IMR-90 (cell line): ENCODE measurements around the gene GPR142. TPM values are rescaled to one million over a fixed set of nuclear protein-coding genes. Genes with fewer than 3 reads are reported as not detected.

Experiments used
- ATAC-seq: fragments of 200-7000 bp; cut with Tn5 transposase; 2 replicates; pipeline ENCODE4 v1.9.1; 2020; ENCODE audit warnings: low read depth, mild to moderate bottlenecking, moderate library complexity
- BruUV-seq: library from RNA; stranded (reverse); fragments of 400-500 nt; replicated peaks from 2 replicates; lab custom pipeline; 2021; lab: Mats Ljungman, UMichigan
- CTCF ChIA-PET: fragments of 300-600 bp; formaldehyde crosslinking; extraction: SDS; loops from one replicate; lab custom pipeline; 2021; ENCODE audit warnings: antibody characterized with exemption; lab: Yijun Ruan, JAX
- POLR2A ChIA-PET: fragments of 300-600 bp; sonication (Branson Sonifier 250); formaldehyde crosslinking; loops from one replicate; lab custom pipeline; 2022; ENCODE audit warnings: antibody characterized with exemption; ENCODE audit not compliant: unreplicated experiment; lab: Charles Lee
- DNase-seq: peaks from one replicate; pipeline ENCODE4 v3.0.0; 2013
- H2AFZ ChIP-seq: replicated peaks from 2 replicates; pipeline ENCODE3; 2013; ENCODE audit warnings: low read length, mild to moderate bottlenecking; ENCODE audit not compliant: poor library complexity
- H2AK5ac ChIP-seq: 2 replicates; pipeline ENCODE4 v1.6.1; 2013; ENCODE audit warnings: low read depth, low read length, inconsistent platforms
- H2AK9ac ChIP-seq: replicated peaks from 2 replicates; pipeline ENCODE3; 2013; ENCODE audit warnings: mild to moderate bottlenecking, low read depth, low read length, moderate library complexity; ENCODE audit not compliant: poor library complexity
- H2BK120ac ChIP-seq: 2 replicates; pipeline ENCODE4 v1.6.1; 2013; ENCODE audit warnings: low read depth, low read length, inconsistent platforms
- H2BK15ac ChIP-seq: 3 replicates; pipeline ENCODE4 v1.6.1; 2013; ENCODE audit warnings: low read depth, low read length, inconsistent platforms
- H2BK20ac ChIP-seq: 2 replicates; pipeline ENCODE4 v1.6.1; 2013; ENCODE audit warnings: low read depth, mild to moderate bottlenecking, inconsistent platforms, low read length, moderate library complexity
- H2BK5ac ChIP-seq: 2 replicates; pipeline ENCODE4 v1.6.1; 2013; ENCODE audit warnings: mild to moderate bottlenecking, low read depth, low read length, inconsistent platforms; ENCODE audit not compliant: poor library complexity, severe bottlenecking
- H3K14ac ChIP-seq: replicated peaks from 2 replicates; pipeline ENCODE4 v1.6.1; 2013; ENCODE audit warnings: low read depth, low read length, inconsistent platforms
- H3K18ac ChIP-seq: 2 replicates; pipeline ENCODE4 v1.6.1; 2013; ENCODE audit warnings: low read depth, low read length, control low read depth
- H3K23ac ChIP-seq: 2 replicates; pipeline ENCODE4 v1.6.1; 2013; ENCODE audit warnings: low read depth, low read length, inconsistent platforms
- H3K27ac ChIP-seq: 2 replicates; pipeline ENCODE4 v1.5.1; 2013; ENCODE audit warnings: mild to moderate bottlenecking, control low read depth, low read length; ENCODE audit not compliant: insufficient read depth
- H3K27me3 ChIP-seq: 2 replicates; pipeline ENCODE4 v1.6.1; 2013; ENCODE audit warnings: low read length; ENCODE audit not compliant: control insufficient read depth, insufficient read depth
- H3K36me3 ChIP-seq: 2 replicates; pipeline ENCODE4 v1.6.1; 2013; ENCODE audit warnings: low read length, mixed read lengths; ENCODE audit not compliant: control insufficient read depth, insufficient read depth
- H3K4ac ChIP-seq: 2 replicates; pipeline ENCODE4 v1.6.1; 2013; ENCODE audit warnings: low read depth, low read length, inconsistent platforms
- H3K4me1 ChIP-seq: 2 replicates; pipeline ENCODE4 v1.6.1; 2013; ENCODE audit warnings: low read length, mixed read lengths; ENCODE audit not compliant: control insufficient read depth, insufficient read depth
- H3K4me2 ChIP-seq: 2 replicates; pipeline ENCODE4 v1.6.1; 2013; ENCODE audit warnings: low read depth, mild to moderate bottlenecking, control low read depth, low read length, moderate library complexity
- H3K4me3 ChIP-seq: 2 replicates; pipeline ENCODE4 v1.5.1; 2013; ENCODE audit warnings: low read depth, mild to moderate bottlenecking, control low read depth, low read length, moderate library complexity; ENCODE audit not compliant: insufficient read depth
- H3K56ac ChIP-seq: 2 replicates; pipeline ENCODE4 v1.6.1; 2013; ENCODE audit warnings: low read length, inconsistent platforms; ENCODE audit not compliant: insufficient read depth; ENCODE audit errors: extremely low read depth
- H3K79me1 ChIP-seq, 2 experiments: 2 replicates each; pipeline ENCODE4 v1.6.1; 2013; ENCODE audit warnings: low read length in 2 of 2, inconsistent platforms in 1 of 2, low read depth in 1 of 2
- H3K9ac ChIP-seq: 2 replicates; pipeline ENCODE4 v1.6.1; 2013; ENCODE audit warnings: low read depth, low read length, control low read depth
- H3K9me1 ChIP-seq: 2 replicates; pipeline ENCODE4 v1.6.1; 2013; ENCODE audit warnings: low read length, inconsistent platforms; ENCODE audit not compliant: insufficient read depth
- H3K9me3 ChIP-seq: 2 replicates; pipeline ENCODE4 v1.6.1; 2013; ENCODE audit warnings: low read length; ENCODE audit not compliant: control insufficient read depth, insufficient read depth
- H4K20me1 ChIP-seq: 2 replicates; pipeline ENCODE4 v1.6.1; 2013; ENCODE audit warnings: low read length, inconsistent platforms; ENCODE audit not compliant: insufficient read depth
- H4K5ac ChIP-seq: 2 replicates; pipeline ENCODE4 v1.6.1; 2013; ENCODE audit warnings: mild to moderate bottlenecking, low read depth, low read length, control low read depth
- H4K8ac ChIP-seq, 2 experiments: 2 replicates each; pipeline ENCODE4 v1.6.1; 2013; ENCODE audit warnings: low read depth in 2 of 2, low read length in 2 of 2, control low read depth in 1 of 2, inconsistent platforms in 1 of 2
- H4K91ac ChIP-seq: 2 replicates; pipeline ENCODE4 v1.6.1; 2013; ENCODE audit warnings: low read depth, low read length, inconsistent platforms; ENCODE audit not compliant: insufficient read depth
- CHD1 ChIP-seq: IDR thresholded peaks from 2 replicates; pipeline ENCODE4 v1.6.1; 2012; ENCODE audit warnings: low read depth, low read length, improper control_type of control experiment
- MAFK ChIP-seq: IDR thresholded peaks from 2 replicates; pipeline ENCODE4 v1.6.1; 2012; ENCODE audit warnings: low read depth, low read length, improper control_type of control experiment
- WGBS, 2 experiments: methylation state at CpG; one replicate each; pipeline versions ENCODE4 v1.1.5 to v1.1.7; 2013; ENCODE audit warnings: missing lambda C conversion rate in 2 of 2; ENCODE audit not compliant: insufficient read length in 1 of 2; ENCODE audit errors: extremely low coverage in 2 of 2; 5-methylcytosine and 5-hydroxymethylcytosine counted together
- dilution Hi-C: fragments of 300-500 bp; cut with HindIII; formaldehyde crosslinking; loops from one replicate; pipeline ENCODE4 v1.14.3; 2018; ENCODE audit warnings: low sequenced_read_pairs; ENCODE audit not compliant: unreplicated experiment
- in situ Hi-C: fragments of 300-500 bp; cut with MboI; formaldehyde crosslinking; loops from 3 replicates; pipeline ENCODE4 v1.14.3; 2019; ENCODE audit warnings: low sequenced_read_pairs, inconsistent platforms, mixed read lengths
- intact Hi-C: fragments of 100-400 bp; cut with micrococcal nuclease; formaldehyde crosslinking; loops from 2 replicates; pipeline ENCODE4 v1.10.0; 2022
- polyA plus RNA-seq, 3 experiments: library from polyadenylated mRNA; depleted of rRNA; stranded (reverse); fragments of >200 nt; gene quantifications; 2 replicates each; pipeline ENCODE4 v1.2.3, GENCODE V29; 2012; ENCODE audit warnings: low replicate concordance in 1 of 3
- total RNA-seq: library from RNA; depleted of rRNA; stranded (reverse); fragments of >200 nt; gene quantifications from 2 replicates; pipeline ENCODE4 v1.2.3, GENCODE V29; 2012

GPR142 gene
- total and polyA plus RNA-seq, 2 of the 4 experiments (the other 2 are of a cell fraction): not detected

- H3K36me3 ChIP-seq: no peaks in the 10 kb centered on the region
- POLR2A ChIA-PET: no interaction called here
- intact Hi-C loops (no loop called here), dilution Hi-C loops (no loop called here), in situ Hi-C loops (no loop called here)
- H3K14ac ChIP-seq: no peak overlapping the region
- WGBS, 2 experiments: 25% methylated on average over 4 of the region's 8 CpGs; no CpG with 5 or more reads in 1 of the 2 experiments
- H3K9me1 ChIP-seq: no peaks in the 10 kb centered on the region
- no peaks in the 10 kb centered on the region for H3K79me1 ChIP-seq
- no peak for ATAC-seq
- H3K56ac ChIP-seq: no peak overlapping the region
- H2BK15ac ChIP-seq: no peak overlapping the region
- no peak overlapping the region for H3K27ac ChIP-seq
- no peak overlapping the region for H2BK120ac ChIP-seq
- H4K8ac ChIP-seq: no peak overlapping the region
- no peak overlapping the region for H3K4me3 ChIP-seq
- no peak for TF ChIP-seq MAFK
- no peak for TF ChIP-seq CHD1
- no peak overlapping the region for H2AK5ac ChIP-seq
- H4K91ac ChIP-seq: no peak overlapping the region
- no peak overlapping the region for H3K4ac ChIP-seq
- H2AK9ac ChIP-seq: no peak overlapping the region
- no peak overlapping the region for H4K5ac ChIP-seq
- no peak overlapping the region for H2BK5ac ChIP-seq
- H2BK20ac ChIP-seq: no peak overlapping the region
- CTCF ChIA-PET: no interaction called here
- H2AFZ ChIP-seq: no peak overlapping the region
- H3K18ac ChIP-seq: no peak overlapping the region
- BruUV-seq: no TSS peak
- peaks cover 6% of the 10 kb centered on the region for H3K27me3 ChIP-seq
- DNase-seq: no peak
- H3K4me2 ChIP-seq: no peak overlapping the region
- no peak overlapping the region for H3K23ac ChIP-seq
- H3K9ac ChIP-seq: no peak overlapping the region
- no peaks in the 10 kb centered on the region for H4K20me1 ChIP-seq
- no peaks in the 10 kb centered on the region for H3K9me3 ChIP-seq
- no peaks in the 10 kb centered on the region for H3K4me1 ChIP-seq
These were observed 36.9 kb upstream of the GPR142 start for GRCh38 chr17:74330446-74330845.
